ENCODE measurements around the gene DMWD.
A peak's percentile ranks its signal among the peaks of the same experiment; 100 is the strongest.
"Not testable (repeated sequence)": the region's sequence is repeated elsewhere in the genome, so short reads cannot be mapped to it uniquely, and the experiment has no call there.

Gene DMWD

GRCh38 chr19:45768984-45769782 lies 23.5 kb downstream of the DMWD start, which contains the start of gene SIX5:
Gene SIX5 (minus strand): TSS chr19:45769252. CDS start chr19:45768844, 408 bp downstream.
- peak; percentile 95 for DNase-seq

DNA sequence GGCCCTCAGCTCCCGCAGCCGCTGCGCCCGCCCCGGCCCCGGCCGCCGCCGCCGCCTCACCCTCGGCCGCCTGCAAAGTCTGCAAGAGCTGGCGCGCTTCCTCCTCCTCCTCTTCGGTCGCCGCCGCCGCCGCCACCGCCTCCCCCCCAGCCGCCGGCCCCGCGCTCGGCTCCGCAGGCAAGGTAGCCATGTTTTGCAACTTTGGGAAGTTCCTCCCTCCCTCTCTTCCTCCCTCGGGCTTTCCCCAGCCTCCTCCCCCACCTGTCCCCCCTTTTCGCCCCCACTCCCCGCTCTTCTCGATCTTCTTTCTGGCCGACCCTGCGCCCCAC lies 24.0 kb downstream of the DMWD start:
- no peak for DNase-seq

- DNase-seq: peak; percentile 76
Measured at GRCh38 chr19:45767881-45768654, 24.6 kb downstream of the DMWD start.

DNA sequence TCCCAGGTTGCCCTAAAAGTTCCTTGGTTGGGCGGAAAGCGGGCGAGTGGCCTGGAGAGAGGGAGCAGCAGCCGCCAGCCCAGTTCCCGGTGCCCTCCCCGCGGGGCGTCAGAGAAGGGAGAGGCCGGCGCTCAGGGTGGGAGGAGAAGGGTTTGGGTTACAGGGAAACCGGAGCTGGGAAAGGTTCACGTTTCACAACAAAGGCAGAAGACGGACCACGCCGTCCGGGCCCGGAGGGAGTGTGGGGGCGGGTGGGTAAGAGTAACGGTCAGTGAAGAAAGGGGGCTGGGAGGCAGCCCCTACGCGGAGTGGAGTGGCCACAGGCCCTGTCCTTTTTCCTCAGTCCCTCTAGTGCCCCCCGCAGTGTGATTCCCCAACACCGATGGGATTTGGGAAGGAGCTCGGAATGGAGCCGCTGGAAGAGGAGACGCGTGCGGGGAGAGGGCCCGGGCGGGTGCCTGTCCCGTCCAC lies 25.2 kb downstream of the DMWD start:
- DNase-seq: no peak

DNA sequence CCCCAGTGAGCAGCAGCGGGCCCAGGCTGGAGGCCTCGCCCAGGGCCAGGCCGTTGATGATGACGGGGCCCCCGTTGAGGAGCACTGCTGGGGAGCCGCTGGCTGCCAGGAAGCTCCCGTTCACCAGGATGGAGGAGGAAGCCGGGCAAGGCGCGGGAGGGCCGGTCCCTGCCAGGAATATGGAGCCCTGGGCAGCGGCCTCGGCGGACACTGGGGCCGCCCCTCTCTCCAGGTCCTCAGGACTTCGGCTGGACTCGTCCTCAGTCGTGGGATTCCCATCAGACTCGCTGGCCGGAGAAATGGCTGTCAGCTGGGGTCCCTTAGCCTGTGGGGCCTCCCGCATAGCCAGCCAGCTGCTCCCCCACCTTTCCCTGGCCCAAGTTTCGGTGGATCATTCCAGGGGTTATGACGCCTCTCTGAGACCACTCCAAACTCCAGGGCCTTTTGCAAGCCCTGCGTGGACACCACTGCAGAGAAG lies 25.7 kb downstream of the DMWD start:
- no peak for DNase-seq

DNA sequence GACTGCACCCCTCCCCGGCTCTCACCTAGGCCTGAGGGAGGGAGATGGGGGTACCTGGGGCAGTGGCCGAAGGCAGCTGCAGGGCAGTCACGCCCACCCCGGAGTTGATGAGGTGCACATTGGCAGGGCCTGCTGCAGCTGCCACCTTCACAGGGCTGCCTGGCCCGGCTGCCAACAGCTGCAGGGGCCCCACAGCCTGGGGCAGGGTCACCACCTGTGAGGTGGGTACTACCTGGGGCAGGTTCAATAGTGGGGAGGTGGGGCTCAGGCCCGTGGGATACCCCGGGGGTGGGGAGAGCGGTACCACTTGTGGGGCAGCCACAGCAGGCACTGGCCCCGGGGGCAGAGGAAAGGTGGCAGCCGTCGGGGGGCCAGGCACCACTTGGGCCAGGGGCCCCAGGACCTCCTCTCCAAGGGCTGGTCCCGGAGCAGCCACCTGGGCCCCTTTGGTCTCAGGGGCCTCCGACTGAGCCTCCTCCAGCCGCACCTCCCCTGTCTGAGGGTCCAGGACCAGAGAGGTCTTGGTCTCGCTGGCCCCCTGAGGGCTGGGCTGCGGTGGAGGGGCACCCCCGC lies 26.3 kb downstream of the DMWD start:
- no peak for DNase-seq

DNA sequence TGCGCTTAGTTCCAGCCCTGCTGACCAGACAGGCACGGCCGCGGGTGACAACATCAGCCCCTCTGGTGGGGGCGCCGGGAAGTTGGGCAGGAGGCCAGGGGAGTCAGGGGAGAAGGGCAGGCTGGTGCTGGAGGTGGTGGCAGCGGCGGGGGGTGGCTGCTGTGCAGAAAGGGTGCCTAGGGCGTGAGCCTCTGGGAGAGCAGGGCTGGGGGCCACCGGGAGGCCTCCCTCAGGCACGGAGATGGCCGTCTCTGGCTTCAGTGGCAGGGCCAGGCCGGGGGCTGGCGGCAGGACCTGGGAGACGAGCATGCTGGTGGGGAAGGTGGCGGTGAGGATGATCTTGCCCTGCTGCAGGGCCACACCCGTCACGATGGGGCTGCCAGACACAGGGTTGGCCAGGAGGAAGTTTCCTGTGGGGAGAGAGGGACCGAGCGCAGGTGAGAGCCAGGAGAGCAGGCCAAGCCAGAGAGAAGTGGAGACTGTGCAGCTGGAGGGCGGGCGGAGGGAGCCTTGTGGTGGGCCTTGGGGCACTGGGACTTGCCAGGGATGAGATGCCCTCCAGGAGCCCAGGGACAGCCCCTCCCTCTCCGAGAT lies 26.8 kb downstream of the DMWD start:
- no peak for DNase-seq

DNA sequence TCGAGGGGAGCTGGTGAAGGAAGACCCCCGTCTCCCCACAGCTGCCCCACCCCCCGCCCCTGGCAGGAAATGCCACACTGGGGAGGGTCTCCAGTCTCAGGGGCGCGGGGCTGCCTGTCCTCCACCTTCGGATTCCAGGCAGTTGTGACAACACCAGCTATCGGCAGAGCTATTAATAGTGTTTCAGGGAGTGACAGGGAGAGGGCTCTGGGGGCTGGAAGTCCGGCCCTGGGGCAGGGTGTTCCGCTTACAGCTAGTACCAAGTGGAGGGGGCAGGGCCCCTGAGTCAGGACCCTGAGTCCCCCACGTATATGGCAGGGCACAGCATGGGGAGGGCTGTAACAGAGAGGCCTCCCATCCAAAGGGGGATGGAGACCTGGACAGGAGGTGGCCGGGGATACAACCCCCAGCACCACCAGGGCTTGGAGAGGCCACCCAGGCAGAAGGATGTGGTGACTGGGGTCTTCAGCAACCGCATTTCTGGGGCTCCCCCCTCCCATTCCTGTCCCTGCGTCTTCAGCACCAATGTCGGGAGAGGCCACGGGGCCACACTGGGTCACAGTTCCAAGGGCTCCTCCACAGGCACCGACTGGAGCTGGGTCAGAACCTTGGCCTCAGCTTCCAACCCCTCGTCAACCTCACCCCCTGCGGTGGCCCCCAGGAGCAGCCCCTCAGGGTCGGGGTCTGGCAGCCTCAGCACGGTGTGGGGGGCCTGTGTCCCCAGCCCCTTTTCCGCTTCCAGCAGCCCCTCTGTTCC lies 27.5 kb downstream of the DMWD start:
- DNase-seq: no peak

DNA sequence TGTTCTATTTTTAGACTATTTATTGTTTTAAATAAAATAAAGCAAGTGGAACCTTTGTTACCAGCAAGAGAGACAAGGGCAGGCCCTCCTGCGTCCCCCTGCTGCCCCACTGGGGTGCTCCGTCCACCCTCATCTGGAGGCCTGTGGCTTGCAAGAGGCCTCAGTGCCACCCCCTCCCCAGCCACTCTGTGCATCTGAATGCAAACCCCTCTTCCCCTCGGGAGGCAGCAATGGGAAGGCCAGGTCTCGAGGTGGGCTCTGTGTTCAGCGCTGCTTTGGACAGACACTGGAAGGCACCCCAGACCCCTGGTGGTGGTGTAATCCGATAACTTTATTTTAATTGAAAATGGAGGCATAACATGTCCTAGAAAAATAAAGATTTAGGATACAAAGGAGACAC lies 28.2 kb downstream of the DMWD start:
- DNase-seq: no peak

- DNase-seq: no peak
Measured at GRCh38 chr19:45763691-45764294, 28.9 kb downstream of the DMWD start.

DNA sequence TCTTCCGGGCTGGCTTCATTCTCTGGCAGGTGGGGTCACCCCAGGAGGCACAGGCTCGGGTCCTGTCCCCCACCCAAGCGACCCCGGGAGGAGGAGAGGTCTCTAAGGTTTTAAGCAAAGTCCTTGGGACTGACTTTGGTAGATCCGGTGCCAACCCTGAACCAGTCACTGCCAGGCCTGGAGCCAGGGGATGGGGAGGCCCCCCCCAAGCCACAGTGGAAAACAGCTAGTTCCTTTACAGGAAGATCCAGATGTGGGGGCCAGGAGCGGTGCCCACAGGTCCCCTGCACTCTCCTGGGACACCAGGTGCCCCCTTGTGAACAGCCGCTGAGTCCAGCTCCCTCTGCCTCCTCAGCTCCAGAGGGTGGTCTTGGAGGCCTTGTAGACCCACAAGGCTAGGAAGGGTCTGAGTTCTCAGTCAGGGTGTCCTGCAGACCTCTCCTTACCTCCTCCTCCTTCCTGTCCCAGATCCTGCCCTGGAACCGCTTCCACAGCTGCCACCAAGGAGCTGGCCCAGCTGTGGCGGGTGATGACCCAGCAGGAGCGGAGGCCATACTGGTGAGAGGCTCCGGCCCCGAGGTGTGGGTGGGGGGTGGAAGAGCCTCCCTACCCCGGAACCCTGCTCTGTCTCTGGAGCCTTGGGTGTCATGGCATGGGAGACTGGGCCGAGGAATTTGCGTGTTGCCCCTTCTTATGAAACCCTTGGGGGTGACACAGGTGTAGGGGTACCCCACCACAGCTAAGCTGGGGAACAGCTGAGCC lies 29.6 kb downstream of the DMWD start:
- DNase-seq: no peak

DNA sequence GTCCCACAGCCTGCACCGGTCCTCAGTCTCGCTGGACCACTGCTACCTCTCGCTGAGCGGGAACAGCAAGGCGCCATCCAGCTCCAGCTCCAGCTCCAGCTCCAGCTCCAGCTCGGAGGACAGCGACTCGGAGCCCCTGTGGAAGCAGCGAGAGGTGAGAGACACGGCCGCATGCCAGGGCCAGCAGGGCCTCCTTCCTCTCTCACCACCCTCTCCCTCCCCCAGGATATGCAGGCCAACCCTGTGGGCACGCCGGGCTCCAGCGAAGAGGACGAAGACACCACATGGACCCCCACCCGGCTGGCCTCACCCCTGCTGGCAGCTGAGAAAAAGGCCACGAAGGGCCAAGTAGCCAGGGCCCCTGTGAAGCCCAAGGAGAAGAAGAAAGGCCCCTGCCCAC lies 30.9 kb downstream of the DMWD start:
- DNase-seq: no peak

- no peak for DNase-seq
Measured at GRCh38 chr19:45758921-45759320, 33.7 kb downstream of the DMWD start.

- DNase-seq: no peak
Measured at GRCh38 chr19:45757695-45758094, 35.0 kb downstream of the DMWD start.

GRCh38 chr19:45754323-45754722 lies 38.3 kb downstream of the DMWD start:
- no peak for DNase-seq

DNA sequence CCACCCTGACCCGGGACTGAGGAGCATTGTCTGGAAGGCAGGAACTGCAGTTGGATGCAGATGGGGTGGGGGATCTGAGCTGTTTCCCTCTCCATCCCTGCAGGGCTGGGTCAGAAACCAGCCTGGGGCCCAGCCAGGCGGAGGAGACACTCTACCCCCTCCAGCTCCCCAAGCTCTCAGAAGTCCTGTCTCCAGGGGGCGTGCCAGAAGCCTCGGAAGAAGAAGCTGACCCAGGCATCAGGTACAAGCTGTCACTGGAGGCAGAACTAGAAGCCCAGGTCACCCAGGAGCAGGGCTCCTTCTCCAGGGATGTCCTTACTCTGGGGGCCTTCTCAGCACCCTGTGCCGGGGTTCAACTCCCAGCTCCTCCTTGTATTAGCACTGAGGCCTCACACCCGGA lies 39.1 kb downstream of the DMWD start:
- no peak for DNase-seq

DNA sequence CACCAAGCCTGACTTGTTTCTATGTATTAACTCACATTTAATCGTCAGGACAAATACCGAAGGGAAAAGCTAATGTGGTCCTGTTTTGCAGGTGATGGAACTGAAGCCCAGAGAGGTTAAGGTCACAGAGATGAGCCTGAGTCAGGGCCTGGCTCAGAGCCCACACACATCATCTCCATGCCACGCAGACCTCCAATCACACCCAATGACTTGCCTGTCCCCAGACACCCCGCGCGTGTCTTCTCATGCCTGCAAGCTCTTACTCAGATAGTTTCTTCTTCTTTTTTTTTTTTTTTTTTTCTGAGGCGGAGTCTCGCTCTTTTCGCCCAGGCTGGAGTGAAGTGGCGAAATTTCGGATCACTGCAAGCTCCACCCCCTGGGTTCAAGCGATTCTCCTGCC lies 40.0 kb downstream of the DMWD start:
- DNase-seq: no peak

- DNase-seq: not testable (repeated sequence)
Measured at GRCh38 chr19:45751483-45751882, 41.2 kb downstream of the DMWD start.

DNA sequence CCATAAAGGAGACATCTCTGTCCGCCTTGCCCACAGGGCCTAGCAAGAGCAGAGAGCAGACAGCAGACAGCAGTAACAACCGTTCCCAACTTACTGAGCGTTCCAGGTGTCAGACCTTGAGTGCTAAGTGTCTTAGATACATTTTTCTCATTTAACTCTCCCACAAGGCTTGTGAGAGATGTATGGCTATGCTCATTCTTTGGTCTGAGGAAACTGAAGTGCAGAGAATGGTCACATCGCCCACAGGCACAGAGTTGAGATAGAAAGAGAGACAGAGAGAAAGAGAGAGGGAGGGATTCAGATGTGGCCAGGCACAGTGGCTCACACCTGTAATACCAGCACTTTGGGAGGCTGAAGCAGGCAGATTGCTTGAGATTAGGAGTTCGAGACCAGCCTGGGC lies 45.1 kb downstream of the DMWD start:
- DNase-seq: no peak

GRCh38 chr19:45746866-45747265 lies 45.8 kb downstream of the DMWD start:
- DNase-seq: no peak

- no peak for DNase-seq
Measured at GRCh38 chr19:45745606-45746005, 47.0 kb downstream of the DMWD start.

Data from activated CD8-positive, alpha-beta memory T cell treated with anti-CD3 and anti-CD28 coated beads for 24 hours (primary cell).